Measurements from ENCODE around the gene ZC3H7A. TPM values are rescaled to one million over a fixed set of nuclear protein-coding genes. Genes with fewer than 3 reads are reported as not detected.

Gene ZC3H7A
- total RNA-seq, 3 donors from 2014 or later = 33.3 to 39.7 (median 38.4) TPM

- DNase-seq (no peak), ATAC-seq (no peak)
- Mint-ChIP-seq H3K4me1 (ENCODE audit: low read depth) (peaks cover 2% of the 10 kb centered on the region), H3K4me3 (no peak overlapping the region), H3K9me3 (no peaks in the 10 kb centered on the region), H3K27me3 (ENCODE audit: low read depth) (no peaks in the 10 kb centered on the region), H3K36me3 (ENCODE audit: insufficient read depth) (peaks cover 57% of the 10 kb centered on the region)
Measured at GRCh38 chr16:11762431-11762830, 34.6 kb downstream of the ZC3H7A start.

GRCh38 chr16:11759997-11760396, 37.1 kb downstream of the ZC3H7A start:
- no peaks in the 10 kb centered on the region for H3K9me3 Mint-ChIP-seq
- DNase-seq (no peak), ATAC-seq (no peak)
- no peaks in the 10 kb centered on the region for H3K27me3 Mint-ChIP-seq (ENCODE audit: low read depth)
- H3K4me1 Mint-ChIP-seq (ENCODE audit: low read depth) = peaks cover 2% of the 10 kb centered on the region
- peaks cover 63% of the 10 kb centered on the region for H3K36me3 Mint-ChIP-seq (ENCODE audit: insufficient read depth)
- H3K4me3 Mint-ChIP-seq = no peak overlapping the region

GRCh38 chr16:11759163-11759834, 37.8 kb downstream of the ZC3H7A start:
- ATAC-seq (no peak), DNase-seq (no peak)
- Mint-ChIP-seq H3K27me3 (ENCODE audit: low read depth) (no peaks in the 10 kb centered on the region), H3K9me3 (no peaks in the 10 kb centered on the region), H3K4me1 (ENCODE audit: low read depth) (peaks cover 2% of the 10 kb centered on the region), H3K4me3 (no peak overlapping the region), H3K36me3 (ENCODE audit: insufficient read depth) (peaks cover 60% of the 10 kb centered on the region)

- Mint-ChIP-seq H3K27me3 (ENCODE audit: low read depth) (no peaks in the 10 kb centered on the region), H3K4me1 (ENCODE audit: low read depth) (peaks cover 2% of the 10 kb centered on the region), H3K36me3 (ENCODE audit: insufficient read depth) (peaks cover 59% of the 10 kb centered on the region), H3K4me3 (no peak overlapping the region), H3K9me3 (no peaks in the 10 kb centered on the region)
- ATAC-seq (no peak), DNase-seq (no peak)
Measured at GRCh38 chr16:11757671-11758545, 39.1 kb downstream of the ZC3H7A start.

GRCh38 chr16:11756248-11756647, 40.8 kb downstream of the ZC3H7A start:
- Mint-ChIP-seq H3K9me3 (no peaks in the 10 kb centered on the region), H3K4me3 (no peak overlapping the region), H3K36me3 (ENCODE audit: insufficient read depth) (peaks cover 47% of the 10 kb centered on the region), H3K4me1 (ENCODE audit: low read depth) (peaks cover 2% of the 10 kb centered on the region), H3K27me3 (ENCODE audit: low read depth) (no peaks in the 10 kb centered on the region)
- no peak for DNase-seq
- ATAC-seq = no peak

- Mint-ChIP-seq H3K9me3 (no peaks in the 10 kb centered on the region), H3K4me3 (no peak overlapping the region), H3K27me3 (ENCODE audit: low read depth) (no peaks in the 10 kb centered on the region), H3K4me1 (ENCODE audit: low read depth) (no peaks in the 10 kb centered on the region), H3K36me3 (ENCODE audit: insufficient read depth) (peaks cover 45% of the 10 kb centered on the region)
- ATAC-seq (no peak), DNase-seq (no peak)
Measured at GRCh38 chr16:11755022-11755760, 41.9 kb downstream of the ZC3H7A start.

- Mint-ChIP-seq H3K4me1 (ENCODE audit: low read depth) (no peaks in the 10 kb centered on the region), H3K4me3 (no peak overlapping the region), H3K9me3 (no peaks in the 10 kb centered on the region), H3K27me3 (ENCODE audit: low read depth) (no peaks in the 10 kb centered on the region), H3K36me3 (ENCODE audit: insufficient read depth) (peaks cover 36% of the 10 kb centered on the region)
- no peak for DNase-seq
- ATAC-seq = no peak
Measured at GRCh38 chr16:11752856-11753255, 44.2 kb downstream of the ZC3H7A start.

- Mint-ChIP-seq H3K9me3 (no peaks in the 10 kb centered on the region), H3K36me3 (ENCODE audit: insufficient read depth) (peaks cover 19% of the 10 kb centered on the region), H3K4me1 (ENCODE audit: low read depth) (no peaks in the 10 kb centered on the region), H3K27me3 (ENCODE audit: low read depth) (no peaks in the 10 kb centered on the region), H3K4me3 (no peak overlapping the region)
- DNase-seq (no peak), ATAC-seq (no peak)
Measured at GRCh38 chr16:11750056-11750455, 47.0 kb downstream of the ZC3H7A start.

GRCh38 chr16:11748404-11749254, 48.4 kb downstream of the ZC3H7A start:
- DNase-seq = no peak
- H3K9me3 Mint-ChIP-seq = no peaks in the 10 kb centered on the region
- H3K36me3 Mint-ChIP-seq (ENCODE audit: insufficient read depth) = peaks cover 17% of the 10 kb centered on the region
- ATAC-seq = no peak
- H3K27me3 Mint-ChIP-seq (ENCODE audit: low read depth) = no peaks in the 10 kb centered on the region
- H3K4me1 Mint-ChIP-seq (ENCODE audit: low read depth) = peaks cover 5% of the 10 kb centered on the region
- H3K4me3 Mint-ChIP-seq = no peak overlapping the region

GRCh38 chr16:11747949-11748403, 49.1 kb downstream of the ZC3H7A start:
- H3K36me3 Mint-ChIP-seq (ENCODE audit: insufficient read depth) = peaks cover 14% of the 10 kb centered on the region
- H3K9me3 Mint-ChIP-seq = no peaks in the 10 kb centered on the region
- H3K4me1 Mint-ChIP-seq (ENCODE audit: low read depth) = peaks cover 8% of the 10 kb centered on the region
- ATAC-seq (no peak), DNase-seq (no peak)
- no peak overlapping the region for H3K4me3 Mint-ChIP-seq
- H3K27me3 Mint-ChIP-seq (ENCODE audit: low read depth) = no peaks in the 10 kb centered on the region

- no peak for ATAC-seq
- Mint-ChIP-seq H3K36me3 (ENCODE audit: insufficient read depth) (no peaks in the 10 kb centered on the region), H3K4me3 (peak overlapping the region; percentile 88), H3K27me3 (ENCODE audit: low read depth) (no peaks in the 10 kb centered on the region), H3K4me1 (ENCODE audit: low read depth) (peaks cover 36% of the 10 kb centered on the region), H3K9me3 (no peaks in the 10 kb centered on the region)
- no peak for DNase-seq
Measured at GRCh38 chr16:11744075-11744470, 53.0 kb downstream of the ZC3H7A start.

GRCh38 chr16:11743308-11744074, 53.6 kb downstream of the ZC3H7A start:
- Mint-ChIP-seq H3K9me3 (no peaks in the 10 kb centered on the region), H3K4me3 (peak overlapping the region; percentile 88), H3K27me3 (ENCODE audit: low read depth) (no peaks in the 10 kb centered on the region), H3K4me1 (ENCODE audit: low read depth) (peaks cover 40% of the 10 kb centered on the region), H3K36me3 (ENCODE audit: insufficient read depth) (no peaks in the 10 kb centered on the region)
- ATAC-seq = no peak
- DNase-seq = no peak
